Measurements from ENCODE around the gene PCA3.
"Not testable (repeated sequence)": the region's sequence is repeated elsewhere in the genome, so short reads cannot be mapped to it uniquely, and the experiment has no call there.

Gene PCA3

DNA sequence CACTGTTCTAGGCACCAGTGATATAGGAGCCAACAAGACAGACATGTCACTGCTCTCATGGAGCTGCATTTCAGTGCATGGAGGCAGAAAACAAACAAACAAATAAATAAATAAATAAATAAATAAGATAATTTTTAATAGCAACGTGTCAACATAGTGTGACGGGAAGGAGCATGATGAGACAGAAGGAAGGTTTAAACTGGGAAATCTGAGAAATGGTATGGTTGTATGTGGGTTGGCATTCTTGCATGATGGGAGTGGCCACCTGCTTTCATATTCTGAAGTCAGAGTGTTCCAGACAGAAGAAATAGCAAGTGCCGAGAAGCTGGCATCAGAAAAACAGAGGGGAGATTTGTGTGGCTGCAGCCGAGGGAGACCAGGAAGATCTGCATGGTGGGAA, at the start of gene PCA3:
TSS of gene PCA3 (plus strand) at position 301 of the 400 bp plus-strand sequence.
- DNase-seq: no peak

DNA sequence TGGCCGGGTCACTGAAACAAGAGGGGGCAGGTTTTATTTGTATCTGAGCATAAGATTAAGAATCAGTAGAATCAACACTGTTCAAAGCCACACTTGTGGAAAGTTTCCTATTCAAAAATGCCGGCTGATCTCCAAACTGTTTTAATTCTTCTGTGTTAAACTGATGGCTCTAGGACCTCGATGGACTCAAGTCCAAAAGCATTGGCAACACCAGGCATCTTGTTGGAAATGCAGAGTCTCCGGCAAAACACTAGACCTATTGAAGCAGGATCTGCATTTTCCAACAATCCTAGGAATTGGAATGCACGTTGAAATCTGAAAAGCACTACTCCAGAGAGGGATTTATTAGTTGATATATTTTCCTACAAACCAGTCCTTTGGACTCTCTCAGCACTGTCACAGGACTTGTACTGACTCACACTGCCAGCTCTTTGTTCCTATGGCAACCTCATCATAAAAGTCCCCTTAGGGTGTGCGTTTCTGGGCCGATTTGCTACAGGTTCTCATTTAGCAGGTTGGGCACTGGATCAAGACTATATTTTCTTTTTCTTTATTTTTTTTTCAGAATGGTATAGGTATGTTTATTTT, 48.1 kb upstream of the PCA3 start:
- no peak for DNase-seq

DNA sequence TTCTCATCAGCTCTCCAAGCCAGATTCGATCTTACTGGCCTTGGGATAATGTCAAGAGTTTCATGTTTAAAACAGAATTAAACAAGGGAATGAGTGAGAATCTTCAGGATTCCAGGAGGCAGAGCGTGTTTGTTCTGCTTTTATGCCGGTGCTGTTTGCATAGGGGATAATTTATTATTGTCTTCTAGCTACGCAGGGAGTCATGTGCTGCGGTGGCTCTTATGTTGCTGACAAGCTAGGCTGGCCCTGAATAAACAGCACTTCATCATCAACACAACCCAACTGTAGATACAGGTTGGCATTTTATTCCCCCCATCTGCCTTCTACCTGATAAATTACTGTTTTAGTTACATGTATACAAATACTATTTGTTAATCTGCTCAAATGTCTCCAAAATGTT, 47.1 kb upstream of the PCA3 start:
- no peak for DNase-seq

DNA sequence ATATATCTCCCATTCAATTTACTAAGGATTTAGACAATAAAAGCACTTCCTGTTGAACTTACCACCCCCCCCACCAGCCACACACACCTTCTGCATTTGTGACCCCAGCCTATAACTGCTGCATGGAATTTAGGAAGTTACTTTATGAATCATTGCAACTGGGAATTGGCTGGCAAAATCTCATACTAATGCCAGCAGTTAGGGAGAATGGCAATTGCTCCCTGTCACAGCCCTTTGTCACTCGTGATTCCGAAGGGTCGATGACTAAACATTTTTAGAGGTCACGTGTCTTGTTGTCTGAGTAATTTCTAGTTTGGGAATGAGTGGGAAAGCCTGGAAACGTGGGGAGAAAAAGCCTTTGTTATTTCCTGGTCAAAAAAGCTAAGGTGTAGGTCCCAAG, 46.6 kb upstream of the PCA3 start:
- DNase-seq: no peak

DNA sequence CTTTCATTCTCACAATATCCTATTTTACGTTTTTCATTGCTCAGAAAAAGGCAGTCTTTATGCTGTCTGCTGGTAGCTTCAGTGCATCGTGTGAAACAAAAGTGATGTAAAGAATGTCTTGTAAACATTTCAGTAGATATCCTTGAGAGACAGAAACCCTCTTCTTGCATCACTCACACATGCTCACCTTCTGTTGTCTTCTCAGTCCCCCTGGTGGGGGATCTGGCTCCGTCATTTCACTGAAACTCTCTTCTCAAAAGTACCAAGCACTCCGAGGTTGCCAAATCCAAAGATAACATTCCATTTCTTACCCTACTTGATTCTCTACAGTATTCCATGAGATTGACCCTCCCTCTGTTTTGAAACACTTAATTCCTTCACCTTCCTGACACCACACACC, 46.1 kb upstream of the PCA3 start:
- DNase-seq: no peak

DNA sequence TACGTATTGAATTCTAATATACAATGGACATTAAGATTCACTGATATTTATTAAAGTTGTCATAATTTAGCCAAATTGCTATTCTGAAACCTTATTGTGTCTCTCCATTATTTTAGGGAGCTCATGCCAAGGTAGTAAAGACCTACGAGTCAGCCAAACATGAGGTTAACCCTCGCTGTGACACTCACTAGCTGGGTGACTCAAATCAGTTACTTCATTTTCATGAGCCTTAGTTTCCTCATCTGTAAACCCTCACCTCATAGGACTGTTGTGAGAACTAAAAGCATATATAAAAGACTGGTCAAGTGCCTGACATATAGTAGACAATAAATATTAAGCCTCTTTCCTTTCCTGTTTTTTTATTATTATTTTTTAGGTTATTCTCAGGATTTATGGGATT, 44.0 kb upstream of the PCA3 start:
- DNase-seq: no peak

DNA sequence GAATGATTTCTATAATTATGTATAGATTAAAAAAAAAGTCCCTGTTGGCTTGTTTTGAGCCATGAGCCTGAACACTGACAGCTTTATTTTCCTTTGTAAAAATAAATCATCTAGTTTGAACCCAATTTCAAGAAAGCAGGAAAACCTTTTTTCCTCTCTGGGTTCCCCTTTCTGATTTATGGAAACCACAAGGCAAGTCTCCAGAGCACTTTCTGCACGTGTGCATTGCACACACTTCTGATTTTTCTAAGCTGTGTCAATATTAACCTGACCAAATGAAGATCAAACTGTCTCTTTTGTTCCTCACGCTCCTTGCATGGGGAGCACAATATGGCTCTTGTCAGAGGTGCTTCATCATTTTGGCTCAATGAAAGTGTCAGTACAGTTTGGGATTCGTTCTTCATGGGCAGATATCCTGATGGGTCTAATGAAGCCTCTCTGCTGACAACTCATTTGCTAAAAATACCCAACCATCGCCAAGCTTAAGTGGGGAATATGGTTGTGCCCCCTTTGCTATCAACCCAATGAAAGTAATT, 39.2 kb upstream of the PCA3 start:
- DNase-seq: no peak

DNA sequence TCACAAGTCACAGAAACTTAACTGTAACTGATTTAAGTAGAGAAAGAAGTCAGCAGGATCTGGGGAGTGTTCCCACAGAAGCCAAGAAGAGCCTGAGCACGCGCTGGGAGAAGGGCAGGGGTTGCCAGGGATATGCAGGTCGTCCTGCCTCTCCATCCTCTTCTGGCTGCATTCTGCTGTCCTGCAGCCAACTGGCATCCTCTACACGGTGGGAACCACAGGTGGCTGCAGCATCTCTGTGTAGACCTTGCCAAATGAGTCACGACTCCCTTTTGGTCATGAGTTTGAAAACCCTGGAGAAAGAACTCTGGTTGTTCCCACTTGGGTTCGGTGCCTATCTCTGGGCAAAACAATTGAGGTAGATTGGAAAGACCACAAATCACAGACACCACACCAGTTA, 38.4 kb upstream of the PCA3 start:
- DNase-seq: no peak

DNA sequence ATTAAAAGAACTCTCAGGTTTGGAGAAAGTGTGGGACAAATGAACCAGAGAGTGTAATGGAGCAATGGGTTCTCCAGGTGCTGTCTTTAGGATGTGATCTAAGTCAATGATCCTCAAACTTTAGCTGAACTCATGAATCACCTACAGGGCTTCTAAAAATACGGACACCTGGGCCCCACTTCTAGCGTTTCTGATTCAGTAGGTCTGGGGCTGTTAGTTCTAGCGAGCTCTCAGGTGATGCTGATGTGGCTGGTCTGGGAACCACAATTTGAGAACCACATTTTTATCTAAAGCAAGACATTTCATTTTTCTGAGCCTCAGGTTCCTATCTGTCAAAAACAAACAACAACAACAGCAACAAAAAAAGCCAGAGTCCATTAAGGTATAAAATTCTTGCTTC, 35.1 kb upstream of the PCA3 start:
- DNase-seq: no peak

DNA sequence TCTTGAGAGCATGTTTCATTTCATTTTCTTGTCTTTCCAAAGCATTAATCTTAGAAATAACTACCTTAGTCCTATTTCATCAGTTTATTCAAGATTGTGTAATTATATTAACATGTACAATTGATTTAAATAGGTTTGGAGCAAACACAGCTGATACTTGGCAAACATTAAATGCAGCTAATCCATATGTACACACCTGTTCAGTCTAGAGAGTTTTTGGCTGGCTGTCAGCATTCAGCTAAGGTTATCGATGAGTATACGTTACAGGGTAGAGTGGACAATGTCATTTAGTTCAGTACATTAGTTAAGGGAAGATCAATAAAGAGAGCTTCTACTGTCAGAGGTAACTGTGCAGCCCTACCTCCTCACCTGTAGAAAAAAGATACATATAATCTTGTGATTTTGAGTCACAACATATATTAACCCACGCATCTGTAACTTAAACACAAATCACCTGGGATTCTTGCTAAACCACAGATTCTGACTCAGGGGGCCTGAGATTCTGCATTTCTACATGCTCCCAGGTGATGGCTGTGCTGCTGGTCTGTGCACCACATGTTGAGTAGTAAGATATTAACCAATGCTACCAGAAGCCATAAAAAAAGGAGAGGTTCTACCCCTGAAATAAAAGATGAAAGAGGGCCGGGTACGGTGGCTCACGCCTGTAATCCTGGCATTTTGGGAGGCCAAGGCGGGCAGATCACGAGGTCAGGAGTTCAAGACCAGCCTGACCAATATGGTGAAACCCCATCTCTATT, 34.1 kb upstream of the PCA3 start:
- DNase-seq: no peak

DNA sequence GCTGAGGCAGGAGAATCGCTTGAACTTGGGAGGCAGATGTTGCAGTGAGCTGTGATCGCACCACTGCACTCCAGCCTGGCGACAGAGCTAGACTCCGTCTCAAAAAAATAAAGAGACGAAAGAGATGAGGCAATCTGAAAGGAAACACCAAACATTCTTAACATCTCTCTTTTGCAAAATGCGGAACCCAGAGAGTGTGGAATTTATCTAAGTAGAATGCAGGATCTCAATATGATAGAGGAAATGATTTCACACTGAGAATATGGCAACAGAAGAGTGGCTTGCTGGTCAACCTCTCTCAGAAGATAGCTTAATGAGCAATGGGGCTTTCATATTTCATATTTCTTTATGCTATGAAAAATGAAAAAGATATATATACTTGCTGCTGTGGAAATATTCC, 33.4 kb upstream of the PCA3 start:
- no peak for DNase-seq

DNA sequence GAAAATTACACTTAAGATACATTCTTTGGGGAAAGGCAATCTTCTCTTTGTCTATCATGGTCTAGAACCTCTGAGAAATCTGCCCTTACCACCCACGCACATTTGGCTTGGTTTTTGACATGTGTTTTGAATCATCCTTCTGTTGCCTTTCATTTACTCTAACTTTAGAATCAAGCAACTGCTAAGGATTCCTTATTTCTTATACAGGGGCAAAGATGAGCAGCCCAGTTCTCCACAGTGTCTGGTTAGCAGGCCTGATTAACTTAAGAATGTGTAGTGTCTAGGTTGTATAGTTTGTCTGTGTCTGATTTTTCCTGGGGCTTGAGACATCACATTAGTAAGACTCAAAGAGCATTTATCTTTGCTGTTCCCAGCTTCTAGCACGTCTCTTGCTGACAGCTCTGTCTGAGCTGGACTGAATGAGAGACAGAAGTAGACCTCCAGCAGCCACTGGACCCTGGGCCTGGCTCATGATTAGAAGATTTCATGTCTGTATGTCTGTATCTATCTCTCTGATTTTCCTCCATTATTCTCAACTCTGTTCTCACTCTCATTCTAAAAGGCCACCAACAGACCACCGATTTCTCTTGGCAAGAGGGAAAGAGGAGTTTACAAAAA, 31.8 kb upstream of the PCA3 start:
- no peak for DNase-seq

DNA sequence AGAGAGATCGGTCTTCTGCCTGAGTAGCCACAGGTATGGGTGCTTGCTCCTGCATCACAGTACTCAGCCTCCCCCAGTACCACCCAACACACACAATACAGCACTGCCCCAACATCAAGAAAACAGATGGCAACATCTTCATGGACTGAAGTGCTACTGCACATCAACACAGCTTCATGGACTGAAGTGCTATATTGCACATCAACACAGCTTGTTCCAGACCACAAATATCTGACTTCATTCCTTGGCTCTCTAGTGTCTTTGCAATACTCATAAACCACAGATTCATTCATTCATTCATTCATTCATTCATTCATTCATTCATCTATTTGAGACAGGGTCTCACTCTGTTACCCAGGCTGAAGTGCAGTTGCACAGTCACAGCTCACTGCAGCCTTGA, 31.1 kb upstream of the PCA3 start:
- no peak for DNase-seq

DNA sequence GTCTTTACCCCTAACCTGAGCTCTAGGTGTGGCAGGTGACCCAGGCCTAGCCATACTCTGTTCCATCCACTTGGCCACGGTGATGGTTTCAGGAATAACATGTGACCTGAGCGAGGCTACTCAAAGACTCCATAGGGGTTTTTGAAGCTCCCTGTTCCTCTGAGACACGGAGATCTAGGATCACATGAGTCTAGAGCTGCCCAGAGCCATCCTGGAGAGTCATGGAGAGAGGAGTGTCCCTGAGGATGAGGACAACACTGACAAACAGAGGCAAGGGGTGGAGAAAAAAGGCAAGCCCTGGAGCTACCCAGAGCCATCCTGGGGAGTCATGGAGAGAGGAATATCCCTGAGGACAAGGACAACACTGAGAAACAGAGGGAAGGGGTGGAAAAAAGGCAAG, 29.5 kb upstream of the PCA3 start:
- DNase-seq: no peak

DNA sequence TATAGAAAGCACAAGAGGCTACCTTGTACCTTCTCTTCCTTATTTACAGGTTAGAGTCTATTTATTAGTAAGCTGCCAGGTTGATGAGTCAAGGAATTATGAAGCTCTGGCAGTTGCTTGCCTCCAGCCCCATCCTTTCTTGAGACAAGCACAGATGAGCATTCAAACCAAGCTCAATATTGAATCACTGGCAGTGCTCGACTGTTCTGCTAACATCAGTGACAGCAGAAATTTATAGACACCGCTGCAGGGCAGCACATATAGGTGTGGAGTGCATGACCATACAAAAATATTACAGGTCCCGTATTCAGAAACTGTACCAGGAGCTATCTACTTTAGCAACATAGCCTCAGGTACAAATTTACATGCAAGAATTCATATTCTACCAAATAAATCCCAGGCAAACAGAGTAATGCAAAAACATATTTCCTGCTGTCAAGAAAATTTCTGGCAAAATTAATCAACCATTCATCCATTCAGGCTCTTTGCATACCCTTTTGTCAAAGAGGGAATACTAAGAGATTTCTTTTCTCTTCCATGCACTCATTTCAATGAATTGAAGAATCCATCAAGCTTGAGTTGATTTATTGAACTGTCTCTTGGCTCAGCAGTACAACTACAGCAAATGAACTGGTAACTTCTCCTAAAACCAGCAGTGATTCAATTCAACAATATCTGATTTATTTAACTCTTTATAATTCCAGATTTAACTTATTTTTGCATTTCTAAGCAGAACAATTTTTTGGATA, 26.9 kb upstream of the PCA3 start:
- DNase-seq: no peak

DNA sequence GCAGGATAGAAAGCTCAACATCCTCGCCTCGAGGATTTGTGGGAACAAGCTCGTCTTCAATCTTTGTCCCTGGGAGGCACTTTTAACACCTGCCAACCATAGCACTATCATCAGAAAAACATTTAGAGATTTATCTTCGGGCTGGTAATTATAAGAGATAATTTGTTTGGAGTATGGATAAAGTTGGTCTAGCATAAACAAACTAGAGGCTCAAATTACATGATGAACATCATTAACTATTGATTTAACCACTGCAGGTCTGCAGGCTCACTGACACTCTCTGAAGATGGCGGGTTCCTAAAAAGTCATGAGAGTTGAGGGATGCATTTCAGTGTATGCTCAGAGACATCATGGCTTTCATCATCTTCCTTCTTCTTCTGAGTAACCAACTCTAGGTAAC, 25.8 kb upstream of the PCA3 start:
- DNase-seq: no peak

DNA sequence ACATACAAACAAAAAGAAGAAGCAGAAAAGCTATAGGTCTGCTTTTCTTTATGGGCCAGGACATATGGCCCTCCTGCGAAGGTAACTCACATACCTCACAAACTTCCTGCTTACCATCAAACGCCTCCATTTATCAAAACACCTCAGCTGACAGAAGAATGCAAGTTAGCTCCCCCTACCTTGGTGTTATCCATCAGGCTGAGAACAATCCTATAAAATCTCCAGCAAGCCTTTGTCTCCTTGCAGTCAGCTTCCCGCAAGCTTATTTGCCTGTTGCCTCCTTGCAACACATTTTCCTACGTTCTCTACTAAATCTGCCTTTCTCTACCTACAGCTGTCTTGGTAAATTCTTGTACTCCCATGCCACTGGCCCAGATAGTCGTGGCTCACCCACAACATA, 22.7 kb upstream of the PCA3 start:
- DNase-seq: no peak

DNA sequence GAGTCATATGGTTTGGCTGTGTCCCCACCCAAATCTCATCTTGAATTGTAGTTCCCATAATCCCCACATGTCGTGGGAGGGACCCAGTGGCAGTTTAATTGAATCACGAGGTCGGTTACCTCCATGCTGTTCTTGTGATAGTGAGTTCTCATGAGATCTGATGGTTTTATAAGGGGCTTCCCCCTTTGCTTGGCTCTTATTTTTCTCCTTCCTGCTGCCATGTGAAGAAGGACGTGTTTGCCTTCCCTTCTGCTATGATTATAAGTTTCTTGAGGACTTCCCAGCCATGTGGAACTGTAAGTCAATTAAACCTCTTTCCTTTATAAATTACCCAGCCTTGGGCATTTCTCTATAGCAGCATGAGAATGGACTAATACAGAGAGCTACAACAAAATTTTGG, 21.3 kb upstream of the PCA3 start:
- not testable (repeated sequence) for DNase-seq

DNA sequence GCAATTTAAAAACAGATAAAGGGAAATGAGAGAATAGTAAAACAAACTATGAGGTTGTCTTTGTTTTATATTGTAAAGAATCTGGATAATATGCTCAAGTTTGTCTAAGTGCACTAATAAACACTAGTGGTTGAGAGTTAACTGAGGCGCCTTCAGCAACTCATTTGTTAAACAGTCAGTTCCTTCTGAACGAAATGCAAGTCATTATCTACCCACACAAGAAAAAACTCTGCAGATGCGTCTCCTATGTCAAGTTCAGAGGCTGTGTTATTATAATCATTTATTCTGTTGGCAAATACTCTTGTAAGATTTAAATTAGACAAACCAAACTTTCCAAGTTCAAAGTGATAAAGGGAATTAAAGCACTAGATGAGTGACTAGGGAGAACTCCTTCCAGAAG, 20.3 kb upstream of the PCA3 start:
- no peak for DNase-seq

DNA sequence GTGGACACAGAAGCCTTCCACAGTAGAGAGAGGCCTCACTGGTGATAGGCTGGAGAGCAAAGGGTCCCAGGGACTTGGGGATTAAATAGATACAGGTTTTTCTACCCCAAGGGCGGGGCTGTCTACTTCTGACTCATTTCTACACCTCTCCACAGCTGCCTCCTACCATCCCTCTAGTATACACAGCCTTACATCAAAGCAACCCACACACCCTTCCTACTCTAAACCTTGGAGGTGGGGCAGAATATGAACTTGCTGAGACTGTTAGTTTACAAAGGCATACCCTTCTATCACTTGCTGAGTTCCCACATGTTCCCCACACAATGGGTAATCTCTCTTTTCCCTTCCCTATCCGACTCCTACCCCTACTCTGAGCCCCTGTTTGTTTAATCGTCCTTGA, 19.9 kb upstream of the PCA3 start:
- no peak for DNase-seq

DNA sequence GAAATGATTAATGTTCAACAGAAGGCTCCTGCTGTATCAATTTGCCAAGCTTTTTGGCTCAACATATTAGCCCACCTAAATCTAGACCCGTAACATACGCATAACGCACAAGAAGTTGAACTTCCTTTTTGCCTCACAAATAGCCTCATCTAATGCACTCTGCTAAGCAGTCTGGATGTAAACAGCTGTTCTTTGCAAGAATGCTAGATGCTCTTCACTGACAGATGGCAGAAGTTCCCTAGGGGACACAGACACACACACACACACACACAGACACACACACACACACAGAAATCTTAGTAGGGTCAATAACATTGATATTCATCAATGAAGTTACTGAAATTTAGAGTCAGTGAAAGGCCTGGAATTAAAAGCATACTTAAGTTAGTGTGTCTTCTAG, 13.2 kb upstream of the PCA3 start:
- DNase-seq: no peak

DNA sequence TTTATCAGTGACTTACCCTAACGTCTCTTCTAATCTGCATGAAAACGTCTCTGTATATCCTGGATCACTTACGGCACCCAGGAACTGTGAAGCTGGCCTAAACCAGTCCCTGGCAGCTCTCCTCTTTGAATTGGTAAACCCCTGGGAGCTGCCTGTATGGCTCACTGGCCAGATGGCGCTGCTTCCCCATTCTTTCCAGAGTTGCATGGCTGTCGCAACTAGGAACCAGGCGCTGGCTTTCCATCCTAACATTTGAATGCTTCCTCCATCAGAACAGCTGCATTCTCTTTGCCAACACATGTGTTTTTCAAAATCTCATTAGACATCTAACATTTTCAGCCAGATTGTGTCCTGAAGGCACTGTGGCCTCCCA, 8.0 kb upstream of the PCA3 start:
- no peak for DNase-seq

DNA sequence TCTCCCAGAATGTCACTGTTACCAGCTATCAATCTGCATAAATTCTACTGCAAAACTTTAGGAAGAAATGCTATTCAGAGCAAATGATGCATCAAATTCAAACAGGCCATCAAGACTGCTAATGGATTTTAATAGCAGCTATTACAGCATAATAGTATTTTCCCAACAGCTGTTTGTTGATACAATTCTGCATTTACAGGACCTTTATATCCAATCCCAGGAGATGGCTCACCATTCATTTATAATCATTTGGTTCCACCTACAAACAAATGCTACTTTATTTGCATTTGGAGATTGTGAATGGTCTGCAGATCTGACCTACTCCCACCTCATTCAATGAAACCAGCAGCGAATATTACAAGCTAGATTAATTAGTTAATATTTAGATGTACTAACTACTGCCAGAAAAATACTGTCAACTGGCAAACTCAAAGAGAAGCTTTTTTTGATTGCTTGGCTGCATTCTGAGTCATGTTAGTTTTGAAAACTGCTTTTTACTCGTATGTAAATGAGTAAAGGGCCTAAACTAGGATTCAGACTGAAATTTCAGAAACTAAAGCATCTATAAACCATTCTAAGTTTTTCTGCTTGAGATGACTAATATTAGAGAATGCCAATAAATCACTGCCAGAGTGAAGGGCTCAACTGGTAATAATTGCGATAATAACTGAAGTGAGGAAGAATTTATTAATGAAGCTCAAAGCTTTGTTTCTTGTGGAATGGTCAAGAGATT, 7.1 kb upstream of the PCA3 start:
- DNase-seq: no peak
